HG02798 (cell line): ENCODE results near the gene E2F2.
"Not testable (repeated sequence)": the region's sequence is repeated elsewhere in the genome, so short reads cannot be mapped to it uniquely, and the experiment has no call there.

Experiments
- ATAC-seq: cut with Tn5 transposase; IDR thresholded peaks from one replicate; pipeline ENCODE4 v1.9.1; 2021; ENCODE audit warnings: mild to moderate bottlenecking; ENCODE audit not compliant: unreplicated experiment, poor library complexity

Gene E2F2

DNA sequence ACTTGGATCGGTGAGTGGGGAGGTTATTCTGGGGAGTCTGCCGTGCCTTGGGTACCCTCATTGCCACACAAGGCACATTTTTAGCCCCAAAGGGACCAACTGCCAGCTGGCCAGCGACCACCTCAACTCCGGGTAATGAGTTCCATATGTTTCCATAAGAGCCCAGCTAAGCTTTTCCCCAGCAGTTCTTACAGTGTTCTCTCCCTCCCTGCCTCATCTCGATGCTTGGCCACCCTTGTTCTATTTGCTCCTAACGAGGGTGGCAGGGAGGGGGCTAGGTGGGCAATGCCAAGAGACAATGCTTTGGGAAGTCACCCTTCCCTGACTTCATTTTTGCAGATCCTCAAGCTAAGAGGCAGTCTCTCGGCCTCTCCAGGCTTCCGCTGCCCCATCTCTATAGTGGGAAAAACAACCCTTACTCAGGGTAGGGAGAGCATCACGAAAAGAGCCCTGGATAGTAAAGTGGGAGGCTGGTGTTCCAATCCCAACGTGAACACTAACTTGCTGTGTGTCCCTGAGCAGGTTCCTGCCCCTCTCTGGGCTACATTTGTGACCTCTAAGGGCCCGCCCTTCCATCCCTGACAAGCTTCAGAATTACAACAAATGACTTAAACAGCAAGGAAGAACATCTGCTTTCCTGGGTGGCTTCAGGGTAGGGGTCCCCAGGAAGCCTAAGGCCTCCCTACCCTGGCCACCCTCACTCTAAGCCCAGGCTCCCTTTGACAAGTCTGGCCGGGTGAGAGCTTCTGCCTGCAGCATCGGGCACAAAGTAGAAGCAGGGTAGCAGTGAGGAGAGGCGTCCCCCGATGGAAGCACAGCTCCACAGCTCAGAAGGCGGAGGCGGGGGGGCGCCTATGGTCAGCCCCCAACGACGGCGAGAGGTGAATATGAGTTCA lies 22.4 kb upstream of the E2F2 start:
- no peak for ATAC-seq

DNA sequence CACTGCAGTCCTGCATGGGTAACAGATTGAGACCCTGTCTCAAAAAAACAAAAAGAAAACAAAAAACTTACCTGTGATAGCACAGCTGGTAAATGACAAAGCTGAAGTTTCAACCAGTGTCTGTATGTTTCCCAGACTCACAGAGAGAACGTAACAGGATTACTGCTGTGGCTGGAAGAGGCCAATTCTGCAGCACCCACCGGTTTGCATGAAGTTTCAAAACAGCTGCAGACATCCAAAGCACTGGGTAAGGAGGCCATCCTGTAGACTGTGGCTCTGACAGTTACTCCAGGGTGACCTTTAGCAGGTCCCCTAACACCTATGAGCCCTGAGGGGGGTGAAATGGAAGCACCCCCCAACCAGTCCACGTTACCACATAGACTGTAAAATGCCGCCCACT lies 20.8 kb upstream of the E2F2 start:
- no peak for ATAC-seq

DNA sequence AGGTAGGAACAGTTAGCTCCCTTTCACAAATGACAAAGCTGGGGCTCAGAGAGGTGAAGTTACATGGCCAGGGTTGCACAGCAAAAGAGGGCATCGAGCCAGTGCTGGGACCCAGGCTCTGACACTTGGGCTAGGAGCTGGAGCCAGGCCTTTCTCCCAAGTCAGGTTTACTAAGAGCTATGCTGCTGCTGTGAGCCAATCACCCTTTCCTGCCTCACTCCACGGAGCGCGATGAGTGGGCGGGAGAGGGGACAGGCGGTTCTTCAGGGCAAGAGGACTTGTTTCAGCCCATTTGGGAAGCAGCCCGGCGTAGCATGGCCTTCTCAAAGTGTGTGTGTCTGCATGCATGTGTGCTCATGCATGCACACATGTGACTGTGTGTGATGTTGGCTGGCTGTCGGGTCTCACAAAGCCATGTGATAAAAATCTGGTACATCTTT lies 17.7 kb upstream of the E2F2 start:
- ATAC-seq: no peak

DNA sequence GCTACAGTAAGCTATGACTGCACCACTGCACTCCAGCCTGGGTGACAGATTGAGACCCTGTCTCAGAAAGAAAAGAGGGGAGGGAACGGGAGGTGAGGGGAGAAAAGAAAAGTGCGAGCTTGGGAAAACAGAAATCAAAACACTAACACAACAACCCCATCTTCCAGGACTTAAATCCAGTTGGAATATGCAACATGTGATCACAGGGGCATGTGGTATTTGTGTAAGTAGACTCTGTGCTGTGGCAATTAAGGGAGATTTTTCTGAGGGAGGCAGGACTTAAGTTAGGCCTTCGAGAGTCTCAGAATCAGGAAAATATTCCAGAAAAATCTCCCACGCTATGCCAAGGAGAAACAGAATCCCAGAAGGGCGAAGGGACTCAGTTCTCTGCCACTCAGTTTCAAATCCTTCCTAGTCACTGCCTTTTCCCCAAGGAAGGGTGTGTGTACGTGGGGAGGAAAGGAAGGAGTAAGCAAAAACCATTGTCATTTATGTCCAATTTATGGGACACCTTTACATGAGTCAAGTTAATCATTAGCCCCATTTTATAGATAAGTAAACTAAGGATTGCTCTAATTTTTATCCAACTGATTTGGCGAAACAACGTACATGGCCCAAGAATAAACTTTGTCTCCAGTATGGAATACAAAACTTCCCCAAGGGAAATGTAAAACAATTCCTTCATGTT lies 16.0 kb upstream of the E2F2 start:
- ATAC-seq: no peak

DNA sequence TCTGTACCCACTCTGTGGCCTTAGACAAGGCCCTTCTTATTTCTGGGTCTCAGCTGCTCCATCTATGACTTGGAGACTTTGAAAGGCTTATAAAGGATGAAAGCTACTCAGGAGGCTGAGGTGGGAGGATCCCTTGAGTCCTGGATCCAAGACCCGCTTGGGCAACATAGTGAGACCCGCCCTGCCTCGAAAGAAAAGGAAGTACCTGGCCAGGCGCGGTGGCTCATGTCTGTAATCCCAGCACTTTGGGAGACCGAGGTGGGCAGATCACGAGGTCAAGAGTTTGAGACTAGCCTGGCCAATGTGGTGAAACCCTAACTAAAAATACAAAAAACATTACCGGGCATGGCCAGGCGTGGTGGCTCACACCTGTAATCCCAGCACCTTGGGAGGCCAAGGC lies 14.8 kb upstream of the E2F2 start:
- no peak for ATAC-seq

DNA sequence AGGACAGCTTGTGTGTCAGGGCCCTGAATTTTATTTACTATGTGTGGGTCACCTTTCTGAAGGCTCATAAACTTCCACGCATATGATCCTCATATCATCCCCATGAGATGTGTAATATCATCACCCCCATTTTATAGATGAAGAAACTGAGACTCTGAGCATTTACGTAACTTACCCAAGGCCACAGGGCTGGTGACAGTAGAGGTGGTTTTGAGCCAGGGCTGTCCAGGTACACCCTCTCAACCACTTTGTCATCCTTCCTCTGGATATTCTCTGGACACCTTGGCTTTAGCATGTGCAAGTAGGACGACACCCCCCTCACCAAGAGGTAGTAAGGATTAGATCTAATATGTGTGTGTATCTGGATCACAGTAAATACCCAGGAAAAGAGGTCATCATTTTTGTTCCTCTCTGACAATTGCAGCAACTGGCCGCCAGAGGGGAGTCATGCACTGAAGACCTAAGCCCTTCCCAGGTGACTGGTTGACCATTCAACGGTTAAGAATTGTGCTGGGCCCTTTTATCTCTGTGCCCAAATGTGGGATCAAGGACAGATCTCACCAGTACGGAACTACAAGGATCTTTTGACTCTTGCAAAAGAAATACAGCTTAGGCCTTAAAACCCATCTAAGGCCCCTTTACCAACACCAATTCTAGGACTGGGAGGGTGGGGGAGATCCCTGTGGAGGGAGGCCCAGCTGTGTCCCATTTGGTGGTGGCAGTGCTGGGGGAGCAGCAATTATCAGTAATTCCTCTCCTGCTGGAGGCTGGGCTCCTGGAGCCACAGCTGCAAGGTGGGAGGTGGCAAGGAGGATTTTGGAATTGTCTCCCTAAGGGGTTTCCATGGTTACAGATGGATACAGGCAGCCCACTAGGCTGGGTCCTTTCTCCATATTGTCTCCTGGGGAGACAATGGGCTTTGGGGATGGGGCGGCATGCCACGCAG lies 13.7 kb upstream of the E2F2 start:
- no peak for ATAC-seq

DNA sequence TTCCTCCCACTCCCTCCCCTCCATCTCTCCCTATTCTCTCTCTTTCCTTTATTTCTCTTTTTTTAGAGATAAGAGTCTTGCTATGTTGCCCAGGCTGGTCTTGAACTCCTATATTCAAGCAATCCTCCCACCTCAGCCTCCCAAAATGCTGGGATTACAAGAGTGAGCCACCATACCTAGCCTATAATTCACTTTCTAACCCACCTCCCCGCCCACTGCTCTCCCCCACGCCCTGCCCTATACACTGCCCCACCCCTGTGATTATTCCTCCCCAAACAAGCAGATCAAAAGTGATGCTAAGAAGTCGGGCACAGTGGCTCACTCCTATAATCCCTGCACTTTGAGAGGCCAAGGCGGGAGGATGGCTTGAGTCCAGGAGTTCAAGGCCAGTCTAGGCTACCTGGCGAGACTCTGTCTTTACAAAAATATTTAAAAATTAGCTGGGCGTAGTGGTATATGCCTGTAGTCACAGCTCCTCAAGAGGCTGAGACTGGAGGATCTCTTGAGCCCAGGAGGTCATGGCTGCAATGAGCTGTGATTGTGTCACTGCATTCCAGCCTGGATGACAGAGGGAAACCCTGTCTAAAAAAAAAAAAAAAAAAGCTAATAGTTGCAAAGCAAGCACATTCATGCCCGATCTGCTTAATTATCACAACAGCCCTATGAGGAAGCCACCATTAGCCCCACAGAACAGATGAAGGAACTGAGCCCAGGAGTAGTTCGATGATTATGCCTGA lies 12.8 kb upstream of the E2F2 start:
- ATAC-seq: no peak

DNA sequence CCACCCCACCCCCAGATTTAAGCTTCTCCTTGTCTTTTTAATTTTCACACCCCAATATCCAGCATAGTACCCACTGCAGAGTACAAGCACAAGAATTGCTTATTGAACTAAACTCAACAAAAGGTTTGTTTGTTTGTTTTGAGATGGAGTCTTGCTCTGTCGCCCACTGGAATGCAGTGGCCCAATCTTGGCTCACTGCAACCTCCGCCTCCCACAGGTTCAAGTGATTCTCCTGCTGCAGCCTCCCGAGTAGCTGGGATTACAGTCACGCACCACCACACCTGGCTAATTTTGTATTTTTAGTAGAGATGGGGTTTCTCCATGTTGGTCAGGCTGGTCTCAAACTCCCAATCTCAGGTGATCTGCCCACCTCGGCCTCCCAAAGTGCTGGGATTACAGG lies 11.9 kb upstream of the E2F2 start:
- ATAC-seq: not testable (repeated sequence)

DNA sequence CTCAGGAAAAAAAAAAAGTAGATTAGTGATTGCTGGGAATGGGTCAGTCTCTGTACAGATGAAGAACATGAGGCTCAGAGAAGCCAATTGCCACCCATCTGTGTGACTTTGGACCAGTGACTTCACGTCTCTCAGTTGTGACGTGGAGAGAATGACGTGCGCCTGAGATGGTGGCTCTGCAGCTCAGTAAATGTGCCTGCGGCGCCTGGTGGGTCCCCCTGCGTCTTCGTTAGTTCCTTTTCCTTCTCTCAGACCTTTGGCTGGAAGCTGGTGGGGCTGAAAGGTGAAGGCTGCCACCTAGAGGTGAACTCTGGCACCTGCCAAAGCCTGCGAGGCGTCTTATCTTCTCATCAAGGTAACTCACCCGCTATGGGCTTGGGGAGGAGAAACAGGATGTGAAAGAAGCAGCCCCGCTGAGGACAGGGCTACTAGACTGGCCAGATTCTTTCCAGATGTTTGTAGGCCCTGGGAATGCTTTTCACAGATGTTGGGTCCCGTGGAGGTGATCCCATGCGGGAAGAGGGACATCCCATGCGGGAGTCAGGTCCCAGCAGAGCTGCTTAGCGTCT lies 8.7 kb upstream of the E2F2 start:
- ATAC-seq: peak; percentile 84

DNA sequence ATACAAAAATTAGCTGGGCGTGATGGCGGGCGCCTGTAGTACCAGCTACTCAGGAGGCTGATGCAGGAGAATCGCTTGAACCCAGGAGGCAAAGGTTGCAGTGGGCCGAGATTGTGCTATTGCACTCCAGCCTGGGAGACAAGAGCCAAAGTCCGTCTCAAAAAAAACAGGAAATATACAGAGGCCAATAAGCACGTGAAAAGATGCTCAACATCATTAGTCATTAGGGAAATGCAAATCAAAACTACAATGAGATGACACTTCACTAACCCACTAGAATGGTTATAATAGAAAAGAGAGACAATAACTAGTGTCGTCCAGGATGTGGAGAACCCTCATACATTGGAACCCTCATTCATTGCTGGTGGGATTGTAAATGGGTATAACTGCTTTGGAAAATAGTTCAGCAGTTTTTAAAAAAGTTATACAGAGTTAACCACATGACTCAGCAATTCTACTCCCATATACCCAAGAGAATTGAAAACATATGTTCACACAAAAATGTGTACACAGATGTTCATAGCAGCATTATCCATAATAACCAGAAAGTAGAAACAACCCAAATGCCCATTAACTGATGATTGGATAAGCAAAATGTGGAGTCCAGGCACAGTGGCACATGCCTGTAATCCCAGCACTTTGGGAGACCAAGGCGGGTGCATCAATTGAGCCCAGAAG lies 6.4 kb upstream of the E2F2 start:
- ATAC-seq: no peak

DNA sequence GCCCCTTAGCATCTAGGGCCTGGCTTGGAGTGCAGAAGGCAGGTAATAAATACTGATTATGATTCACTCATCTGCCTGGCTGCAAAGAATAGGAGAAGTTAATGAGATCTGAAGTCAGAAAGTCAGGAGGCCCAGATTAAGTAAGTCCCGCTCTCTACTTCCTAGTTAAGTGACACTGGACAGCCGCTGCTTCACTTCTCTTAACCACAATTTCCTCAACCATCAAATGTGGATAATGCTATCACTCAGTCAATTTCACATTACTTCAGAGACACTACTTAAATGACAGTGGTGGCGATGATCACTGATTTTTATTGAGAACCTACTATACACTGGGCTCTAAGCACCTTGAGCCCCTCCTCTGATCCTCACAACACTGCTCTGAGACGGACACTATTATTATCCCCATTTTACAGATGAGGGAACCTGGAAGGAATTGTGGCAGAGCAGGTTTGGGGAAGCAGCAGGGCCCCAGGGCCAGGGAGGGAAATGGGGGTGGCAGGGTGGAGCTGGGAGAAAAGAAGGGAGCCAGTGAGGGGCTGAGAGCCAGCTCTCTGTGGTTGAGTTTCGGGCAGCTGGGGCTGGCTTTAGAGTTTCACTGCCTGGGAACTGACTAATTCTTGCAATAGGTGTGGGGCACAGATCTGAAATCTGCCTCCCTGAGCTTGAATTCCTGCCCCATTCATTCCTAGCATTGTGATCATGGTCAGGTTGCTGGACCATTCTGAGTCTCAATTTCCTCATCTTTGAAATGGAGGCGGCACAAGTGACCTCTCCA lies 2.4 kb upstream of the E2F2 start:
- no peak for ATAC-seq

DNA sequence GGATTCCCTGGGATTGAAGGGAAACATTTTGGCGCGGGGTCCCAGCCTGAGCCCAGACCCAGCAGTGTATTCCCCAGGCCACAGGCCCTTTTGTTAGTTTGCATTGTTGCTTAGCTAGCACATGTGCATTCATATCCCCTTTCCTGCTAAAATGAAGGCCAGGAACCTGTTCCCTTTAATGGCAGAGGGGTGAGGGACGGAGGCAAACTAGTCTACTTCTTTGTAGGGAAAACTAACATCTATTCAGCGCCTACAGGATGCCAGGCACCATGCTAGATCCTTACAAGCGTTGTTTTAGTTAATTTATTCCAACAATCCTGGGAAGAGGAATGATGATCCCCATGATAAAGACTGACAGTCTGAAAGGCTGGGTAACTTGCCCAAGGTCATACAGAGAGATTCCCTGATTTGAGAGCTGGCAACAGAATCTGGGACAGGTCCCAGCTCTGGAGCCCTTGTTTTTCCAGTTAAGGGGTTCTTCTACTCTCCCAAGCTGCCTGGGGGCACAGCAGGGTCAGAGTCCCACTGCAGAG lies 595 bp upstream of the E2F2 start:
- no peak for ATAC-seq

DNA sequence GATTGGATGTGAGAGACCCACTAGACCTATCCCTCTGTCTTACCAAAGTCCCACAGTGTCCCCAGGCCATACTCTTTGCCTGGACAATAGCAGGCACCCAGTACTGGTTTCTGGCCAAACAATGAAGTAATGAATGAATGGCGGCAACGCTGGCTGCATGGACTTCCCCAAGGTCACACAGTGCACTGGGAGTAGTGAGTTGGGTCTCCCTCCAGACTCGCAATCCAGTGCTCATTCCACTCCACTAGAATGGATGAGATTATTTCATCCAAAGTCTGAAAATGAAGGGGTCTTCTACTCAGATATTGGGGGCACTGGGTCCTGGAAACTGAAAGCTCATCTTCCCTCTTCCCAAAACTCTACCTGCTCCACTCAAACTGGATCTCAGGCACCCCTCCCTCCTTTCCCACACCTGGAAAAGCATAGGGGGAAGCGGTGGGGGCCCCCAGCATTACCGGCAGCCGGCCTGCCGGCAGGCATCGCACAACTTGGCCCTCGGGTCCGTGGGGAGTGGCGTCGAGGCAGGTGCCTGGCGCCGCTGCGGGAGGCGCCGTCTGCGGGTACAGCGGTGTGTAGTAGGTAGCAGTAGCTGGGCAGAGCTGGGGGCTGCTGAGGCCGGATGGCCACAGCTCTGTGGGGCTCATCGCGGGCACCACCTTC lies 816 bp downstream of the E2F2 start:
- ATAC-seq: no peak

DNA sequence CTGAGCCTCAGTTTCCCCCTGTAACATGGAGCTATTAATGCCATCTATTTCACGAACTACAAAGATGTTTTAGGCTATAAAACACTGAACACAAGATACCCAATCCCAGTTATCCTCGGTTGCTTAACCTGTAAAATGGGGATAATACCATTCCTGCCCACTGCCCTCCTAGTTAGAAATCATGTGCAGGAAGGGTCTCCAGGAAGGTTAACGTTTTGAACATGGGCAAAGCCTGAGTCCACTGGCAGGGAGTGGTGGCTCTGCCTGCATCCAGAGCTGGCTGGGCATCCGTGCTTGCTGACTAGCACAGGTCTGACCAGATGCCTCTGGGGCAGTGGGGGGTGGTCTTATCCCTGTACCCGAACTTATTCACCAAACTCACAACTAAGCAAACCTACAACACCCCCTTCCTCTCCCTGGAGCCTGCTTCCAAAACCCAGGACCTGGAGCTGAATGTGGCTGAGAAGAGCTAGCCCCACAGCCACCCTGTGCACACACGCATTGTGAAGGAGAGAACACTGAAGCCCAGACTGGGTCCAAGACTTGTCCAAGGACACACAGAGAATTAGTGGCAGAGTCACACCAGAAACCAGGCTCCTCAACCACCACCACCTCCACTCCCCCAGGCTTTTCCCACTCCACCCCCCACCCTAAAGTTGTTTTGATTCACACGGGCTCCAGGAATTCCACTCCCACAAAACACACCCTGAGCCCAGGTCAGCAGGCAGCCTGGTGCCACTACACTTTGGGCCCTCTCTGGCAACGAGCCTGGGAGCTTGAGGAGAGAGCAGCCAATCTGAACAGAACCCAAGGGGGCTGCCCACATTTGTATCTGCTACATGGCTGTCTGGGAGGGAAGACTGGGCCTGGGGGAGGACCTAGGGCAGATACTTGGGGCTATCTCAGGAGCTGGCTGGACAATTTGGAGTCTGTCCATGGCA lies 1.6 kb downstream of the E2F2 start:
- no peak for ATAC-seq

DNA sequence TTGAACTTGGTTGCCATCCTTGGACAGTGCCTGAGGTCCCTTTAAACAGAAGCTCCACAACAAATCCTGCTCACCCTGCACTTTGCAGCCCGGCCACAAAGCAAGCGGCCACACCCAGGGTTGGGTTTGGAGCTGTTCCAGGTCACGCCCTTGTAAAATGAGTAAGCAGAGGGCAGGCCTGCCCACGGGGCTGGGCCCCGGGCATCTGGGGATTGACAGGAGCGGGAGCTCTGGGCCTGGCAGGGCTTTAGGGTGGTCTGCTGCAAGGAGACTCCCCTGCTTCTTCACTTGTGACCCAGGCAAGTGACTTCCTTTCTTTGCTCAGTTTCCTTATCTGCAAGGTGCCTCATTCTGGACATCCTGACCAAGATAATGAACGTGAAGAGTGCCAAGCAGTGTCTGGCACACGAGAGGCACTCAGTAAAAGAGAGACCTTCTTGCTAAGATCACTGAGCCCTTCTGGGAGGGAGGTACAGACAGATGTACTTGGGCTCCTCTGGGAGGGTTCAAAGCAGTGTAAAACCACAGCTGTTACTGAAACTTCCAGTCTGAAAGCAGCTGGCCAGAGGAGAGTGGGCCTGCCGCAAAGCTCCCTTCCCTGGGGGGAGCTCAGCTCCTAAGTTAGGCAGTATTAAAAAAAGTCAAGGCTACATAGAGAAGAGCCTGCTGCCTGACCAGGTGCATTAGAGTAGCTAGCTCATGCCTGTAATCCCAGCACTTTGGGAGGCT lies 2.6 kb downstream of the E2F2 start:
- peak; percentile 62 for ATAC-seq

DNA sequence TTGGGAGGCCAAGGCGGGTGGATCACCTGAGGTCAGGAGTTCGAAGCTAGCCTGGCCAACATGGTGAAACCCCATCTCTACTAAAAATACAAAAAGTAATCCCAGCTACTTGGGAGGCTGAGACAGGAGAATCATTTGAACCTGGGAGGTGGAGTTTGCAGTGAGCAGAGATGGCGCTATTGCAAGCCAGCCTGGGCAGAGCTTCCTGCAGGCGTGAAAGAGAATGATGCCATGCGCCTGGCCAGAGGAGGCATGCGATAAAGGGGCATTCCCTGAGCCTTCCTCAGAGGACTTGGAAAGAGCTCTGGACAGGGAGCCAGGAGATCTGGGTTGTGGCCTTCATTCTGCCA lies 3.2 kb downstream of the E2F2 start:
- ATAC-seq: no peak
